ENCODE measurements around the gene ST8SIA4. TPM values are rescaled to one million over a fixed set of nuclear protein-coding genes. Genes with fewer than 3 reads are reported as not detected.
A peak's percentile ranks its signal among the peaks of the same experiment; 100 is the strongest.

ST8SIA4 gene
- total and polyA plus RNA-seq, 2 donors (not counting 1 experiment from before 2014, with no cell fraction given) = 9.5 to 42.6 TPM

DNA sequence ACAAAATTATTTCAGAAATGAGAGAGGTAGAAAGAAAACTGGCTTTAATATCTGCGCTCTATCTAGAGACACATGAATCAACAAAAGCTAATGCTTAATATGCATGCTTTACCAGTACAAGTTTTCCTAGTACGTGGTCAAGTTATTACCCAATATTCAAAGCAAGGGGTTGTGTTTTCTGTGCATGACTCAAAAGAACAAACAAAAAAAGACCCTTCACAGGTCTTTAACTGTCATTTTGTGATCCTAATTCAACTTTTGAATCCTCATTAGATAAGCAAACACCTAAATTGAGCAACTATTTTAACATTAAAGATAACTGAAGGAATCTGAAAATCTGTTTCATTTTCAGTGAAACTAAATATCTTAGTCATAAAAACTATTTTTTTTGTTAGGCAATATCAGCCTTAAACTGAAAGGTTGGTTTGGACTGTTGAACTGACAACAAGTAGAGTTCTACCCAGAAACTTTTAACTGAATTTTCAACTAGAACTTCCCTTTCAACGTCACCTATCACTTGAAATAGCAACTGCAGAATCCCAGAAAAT is 12.5 kb downstream of the ST8SIA4 start:
- WGBS (ENCODE audit: insufficient coverage) = no CpG with 5 or more reads among the region's 3 CpGs

DNA sequence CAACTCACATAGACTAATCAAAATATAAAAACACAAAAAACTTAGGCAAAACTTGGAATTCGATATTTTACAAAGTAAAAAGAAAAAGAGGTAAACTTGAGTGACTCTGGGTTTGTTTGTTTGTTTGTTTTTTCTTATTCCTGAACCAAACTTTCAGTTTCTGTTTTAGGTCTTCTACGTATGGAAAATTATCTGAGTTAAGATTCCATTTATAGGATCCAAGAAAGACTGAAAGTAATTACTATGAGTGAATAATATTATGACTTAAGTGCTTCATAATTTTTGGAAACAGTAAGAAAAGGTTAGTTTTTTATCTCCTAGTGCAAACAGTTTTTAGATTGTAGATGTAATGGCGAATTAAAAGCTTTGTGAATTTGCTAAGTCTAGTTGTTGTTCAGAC is 13.2 kb downstream of the ST8SIA4 start:
- no peaks in the 10 kb centered on the region for H3K27me3 ChIP-seq (replicated peaks in 1 of 4; ENCODE audit: control extremely low read depth in 1 of 4, control insufficient read depth in 3 of 4, insufficient read depth in 4 of 4, low read length in 3 of 4)
- Mint-ChIP-seq H3K4me3 (peak overlapping the region; percentile 84), H3K27me3 (no peaks in the 10 kb centered on the region)

More for the DNA sequence above, 12.5 kb downstream of the ST8SIA4 start:
- Histone ChIP-seq H3K36me3 (replicated peaks in 1 of 2; ENCODE audit: control extremely low read depth in 1 of 2, control insufficient read depth in 1 of 2, extremely low read depth in 1 of 2, insufficient read depth in 2 of 2, low read length in 1 of 2) (peaks cover 0 to 41% of the 10 kb centered on the region in 2 experiments), H3K9me3 (ENCODE audit: control extremely low read depth in 1 of 3, control insufficient read depth in 2 of 3, insufficient read depth in 1 of 3, low read length in 2 of 3) (no peaks in the 10 kb centered on the region), H3K4me2 (replicated peaks; ENCODE audit: low read depth, low read length, poor library complexity, severe bottlenecking) (peak overlapping the region; percentile 75), H4K20me1 (ENCODE audit: control insufficient read depth, insufficient read depth, low read length, poor library complexity, severe bottlenecking) (no peaks in the 10 kb centered on the region), H3K27me3 (replicated peaks in 1 of 4; ENCODE audit: control extremely low read depth in 1 of 4, control insufficient read depth in 3 of 4, insufficient read depth in 4 of 4, low read length in 3 of 4) (no peaks in the 10 kb centered on the region), H3K4me3 (ENCODE audit: control extremely low read depth in 1 of 5, extremely low read depth in 1 of 5, insufficient read depth in 1 of 5, low read depth in 2 of 5, low read length in 4 of 5) (peak overlapping the region in 1 of 5 experiments; percentile 57), H3K9ac (ENCODE audit: low read length) (peak overlapping the region; percentile 68), H3K79me2 (ENCODE audit: control insufficient read depth, insufficient read depth, low read length) (peaks cover 97% of the 10 kb centered on the region), H2AFZ (ENCODE audit: insufficient read depth, low read depth, low read length, poor library complexity, severe bottlenecking) (peak overlapping the region; percentile 45), H3K4me1 (ENCODE audit: control insufficient read depth in 2 of 2, insufficient read depth in 2 of 2, low read length in 2 of 2) (peaks cover 12 to 45% of the 10 kb centered on the region in 2 donors), H3K27ac (ENCODE audit: low read length in 2 of 2) (peak overlapping the region; percentile 65 to 94)
- Mint-ChIP-seq H3K4me3 (peak overlapping the region; percentile 84), H3K4me1 (peaks cover 59% of the 10 kb centered on the region), H3K9me3 (ENCODE audit: insufficient read depth) (no peaks in the 10 kb centered on the region), H3K27me3 (no peaks in the 10 kb centered on the region), H3K27ac (peak overlapping the region; percentile 90)
- intact Hi-C loops (cut with micrococcal nuclease) = loop anchor here (1.0 kb wide), 1 partner anchor 10 kb away; no protein-coding TSS in a partner anchor
- DNase-seq (peak; percentile 28), ATAC-seq (ENCODE audit: low read depth) (no peak)
- ChIA-PET POLR2A (no interaction called here), CTCF (interaction anchor here (3.5 kb wide), 1 partner anchor 10 kb away, joined by 16 read pairs; no protein-coding TSS in a partner anchor)
- TF ChIP-seq EZH2 (IDR thresholded peaks at IDR 0.05; ENCODE audit: borderline replicate concordance, insufficient read depth, low read depth, low read length, poor library complexity, severe bottlenecking) = no peak
- TF ChIP-seq, protein P1, sequence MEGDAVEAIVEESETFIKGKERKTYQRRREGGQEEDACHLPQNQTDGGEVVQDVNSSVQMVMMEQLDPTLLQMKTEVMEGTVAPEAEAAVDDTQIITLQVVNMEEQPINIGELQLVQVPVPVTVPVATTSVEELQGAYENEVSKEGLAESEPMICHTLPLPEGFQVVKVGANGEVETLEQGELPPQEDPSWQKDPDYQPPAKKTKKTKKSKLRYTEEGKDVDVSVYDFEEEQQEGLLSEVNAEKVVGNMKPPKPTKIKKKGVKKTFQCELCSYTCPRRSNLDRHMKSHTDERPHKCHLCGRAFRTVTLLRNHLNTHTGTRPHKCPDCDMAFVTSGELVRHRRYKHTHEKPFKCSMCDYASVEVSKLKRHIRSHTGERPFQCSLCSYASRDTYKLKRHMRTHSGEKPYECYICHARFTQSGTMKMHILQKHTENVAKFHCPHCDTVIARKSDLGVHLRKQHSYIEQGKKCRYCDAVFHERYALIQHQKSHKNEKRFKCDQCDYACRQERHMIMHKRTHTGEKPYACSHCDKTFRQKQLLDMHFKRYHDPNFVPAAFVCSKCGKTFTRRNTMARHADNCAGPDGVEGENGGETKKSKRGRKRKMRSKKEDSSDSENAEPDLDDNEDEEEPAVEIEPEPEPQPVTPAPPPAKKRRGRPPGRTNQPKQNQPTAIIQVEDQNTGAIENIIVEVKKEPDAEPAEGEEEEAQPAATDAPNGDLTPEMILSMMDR (IDR thresholded peaks at IDR 0.05) = no peak

More for the DNA sequence above, 13.2 kb downstream of the ST8SIA4 start:
- H2AFZ ChIP-seq (ENCODE audit: insufficient read depth, low read depth, low read length, poor library complexity, severe bottlenecking) = peak overlapping the region; percentile 45
- no peak for TF ChIP-seq EZH2 (IDR thresholded peaks at IDR 0.05; ENCODE audit: borderline replicate concordance, insufficient read depth, low read depth, low read length, poor library complexity, severe bottlenecking)
- TF ChIP-seq, protein P1 (IDR thresholded peaks at IDR 0.05) = no peak
- H3K9me3 ChIP-seq (ENCODE audit: control extremely low read depth in 1 of 3, control insufficient read depth in 2 of 3, insufficient read depth in 1 of 3, low read length in 2 of 3) = no peaks in the 10 kb centered on the region
- peak overlapping the region; percentile 68 for H3K9ac ChIP-seq (ENCODE audit: low read length)
- peaks cover 58% of the 10 kb centered on the region for H3K4me1 Mint-ChIP-seq
- DNase-seq (no peak), ATAC-seq (ENCODE audit: low read depth) (no peak)
- intact Hi-C loops (cut with micrococcal nuclease) = loop anchor here (1.0 to 2.0 kb wide), 2 partner anchors 10 to 15 kb away; no protein-coding TSS in a partner anchor
- H3K36me3 ChIP-seq (replicated peaks in 1 of 2; ENCODE audit: control extremely low read depth in 1 of 2, control insufficient read depth in 1 of 2, extremely low read depth in 1 of 2, insufficient read depth in 2 of 2, low read length in 1 of 2) = peaks cover 0 to 37% of the 10 kb centered on the region in 2 experiments
- peak overlapping the region; percentile 90 for H3K27ac Mint-ChIP-seq
- no CpG with 5 or more reads among the region's 3 CpGs for WGBS (ENCODE audit: insufficient coverage)
- peak overlapping the region; percentile 75 for H3K4me2 ChIP-seq (replicated peaks; ENCODE audit: low read depth, low read length, poor library complexity, severe bottlenecking)
- H3K4me1 ChIP-seq (ENCODE audit: control insufficient read depth in 2 of 2, insufficient read depth in 2 of 2, low read length in 2 of 2) = peaks cover 12 to 43% of the 10 kb centered on the region in 2 donors
- ChIA-PET CTCF (interaction anchor here (3.5 kb wide), 1 partner anchor 11 kb away, joined by 16 read pairs; no protein-coding TSS in a partner anchor), POLR2A (no interaction called here)
- H3K4me3 ChIP-seq (ENCODE audit: control extremely low read depth in 1 of 5, extremely low read depth in 1 of 5, insufficient read depth in 1 of 5, low read depth in 2 of 5, low read length in 4 of 5) = peak overlapping the region in 4 of 5 experiments; percentile 1 to 57 (median 24)
- no peaks in the 10 kb centered on the region for H3K9me3 Mint-ChIP-seq (ENCODE audit: insufficient read depth)
- H4K20me1 ChIP-seq (ENCODE audit: control insufficient read depth, insufficient read depth, low read length, poor library complexity, severe bottlenecking) = no peaks in the 10 kb centered on the region
- H3K27ac ChIP-seq (ENCODE audit: low read length in 2 of 2) = peak overlapping the region; percentile 65 to 94
- H3K79me2 ChIP-seq (ENCODE audit: control insufficient read depth, insufficient read depth, low read length) = peaks cover 97% of the 10 kb centered on the region

Data from B cell (primary cell).